NCI-H748 (cell line): Measurements from ENCODE around the gene CNTRL.
"Not testable (repeated sequence)": the region's sequence is repeated elsewhere in the genome, so short reads cannot be mapped to it uniquely, and the experiment has no call there.

Experiments used
- DNase-seq: peaks from one replicate; lab custom pipeline; 2025; ENCODE audit not compliant: unreplicated experiment; lab: John Stamatoyannopoulos, UW

The CNTRL gene

GRCh38 chr9:121074370-121075250 is at the start of gene CNTRL:
Gene CNTRL (plus strand): TSS chr9:121074955. CDS start chr9:121088327, 13,372 bp downstream.
- DNase-seq: peak; percentile 96

- DNase-seq: no peak
These were observed 48.5 kb upstream of the CNTRL start for GRCh38 chr9:121026260-121026691.

GRCh38 chr9:121026768-121027167 is 48.0 kb upstream of the CNTRL start:
- no peak for DNase-seq

- not testable (repeated sequence) for DNase-seq
These were observed 46.5 kb upstream of the CNTRL start for GRCh38 chr9:121028285-121028684.

- no peak for DNase-seq
These were observed 45.3 kb upstream of the CNTRL start for GRCh38 chr9:121029469-121029868.

- no peak for DNase-seq
These were observed 40.2 kb upstream of the CNTRL start for GRCh38 chr9:121034529-121034928.

- not testable (repeated sequence) for DNase-seq
These were observed 39.0 kb upstream of the CNTRL start for GRCh38 chr9:121035717-121036116.

- no peak for DNase-seq
These were observed 36.4 kb upstream of the CNTRL start for GRCh38 chr9:121038362-121038761.

GRCh38 chr9:121038804-121039203 is 36.0 kb upstream of the CNTRL start:
- no peak for DNase-seq

- DNase-seq: no peak
These were observed 26.6 kb upstream of the CNTRL start for GRCh38 chr9:121048175-121048574.

GRCh38 chr9:121048618-121049017 is 26.1 kb upstream of the CNTRL start:
- no peak for DNase-seq

GRCh38 chr9:121050128-121050988 is 24.4 kb upstream of the CNTRL start, which contains the start of gene C5:
Gene C5 (minus strand): TSS chr9:121050275. CDS start chr9:121050246, 29 bp downstream.
- no peak for DNase-seq

GRCh38 chr9:121053544-121053943 is 21.2 kb upstream of the CNTRL start:
- no peak for DNase-seq

- DNase-seq: no peak
These were observed 19.1 kb upstream of the CNTRL start for GRCh38 chr9:121055642-121056143.

GRCh38 chr9:121057821-121058220 is 16.9 kb upstream of the CNTRL start:
- DNase-seq: no peak

- no peak for DNase-seq
These were observed 15.2 kb upstream of the CNTRL start for GRCh38 chr9:121059513-121059912.

- DNase-seq: peak; percentile 75
These were observed 14.6 kb upstream of the CNTRL start for GRCh38 chr9:121059998-121060636.

- DNase-seq: no peak
These were observed 7.9 kb upstream of the CNTRL start for GRCh38 chr9:121066850-121067249.

- DNase-seq: no peak
These were observed 7.1 kb upstream of the CNTRL start for GRCh38 chr9:121067640-121068039.

- no peak for DNase-seq
These were observed 5.4 kb upstream of the CNTRL start for GRCh38 chr9:121069396-121069795.

GRCh38 chr9:121071370-121071755 is 3.4 kb upstream of the CNTRL start:
- DNase-seq: no peak
